22Rv1 (cell line): Measurements from ENCODE around the gene TBX15.

ENCODE experiments used
- ZFX ChIP-seq: fragments of 450-650 bp; IDR thresholded peaks from 2 replicates; pipeline ENCODE4 v1.6.1; 2017; ENCODE audit warnings: antibody characterized with exemption, borderline replicate concordance
- TF ChIP-seq, protein P1 (sequence below): fragments of 450-650 bp; IDR thresholded peaks from 2 replicates; pipeline ENCODE4 v1.5.1; 2017; ENCODE audit warnings: mild to moderate bottlenecking

DNA sequence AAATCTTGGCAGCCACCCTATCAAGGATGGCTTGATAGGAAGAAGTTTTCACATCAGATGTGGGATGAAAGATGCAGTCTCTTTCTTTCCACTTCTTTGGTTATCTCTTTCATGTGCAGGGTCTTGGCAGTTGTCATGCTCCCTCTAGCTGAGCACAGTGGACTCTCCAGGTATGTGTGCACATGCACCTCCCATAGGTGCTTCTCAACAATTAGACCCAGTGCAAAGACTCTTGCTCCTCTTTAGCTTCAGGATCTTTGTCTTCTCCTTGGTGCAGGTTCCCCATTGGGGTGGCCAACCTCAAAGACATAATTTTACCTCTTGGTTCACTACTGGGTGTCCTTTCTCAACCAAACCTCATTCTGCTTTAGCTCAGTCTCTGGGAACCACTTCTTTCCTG lies 80.7 kb downstream of the TBX15 start:
- TF ChIP-seq, protein P1, sequence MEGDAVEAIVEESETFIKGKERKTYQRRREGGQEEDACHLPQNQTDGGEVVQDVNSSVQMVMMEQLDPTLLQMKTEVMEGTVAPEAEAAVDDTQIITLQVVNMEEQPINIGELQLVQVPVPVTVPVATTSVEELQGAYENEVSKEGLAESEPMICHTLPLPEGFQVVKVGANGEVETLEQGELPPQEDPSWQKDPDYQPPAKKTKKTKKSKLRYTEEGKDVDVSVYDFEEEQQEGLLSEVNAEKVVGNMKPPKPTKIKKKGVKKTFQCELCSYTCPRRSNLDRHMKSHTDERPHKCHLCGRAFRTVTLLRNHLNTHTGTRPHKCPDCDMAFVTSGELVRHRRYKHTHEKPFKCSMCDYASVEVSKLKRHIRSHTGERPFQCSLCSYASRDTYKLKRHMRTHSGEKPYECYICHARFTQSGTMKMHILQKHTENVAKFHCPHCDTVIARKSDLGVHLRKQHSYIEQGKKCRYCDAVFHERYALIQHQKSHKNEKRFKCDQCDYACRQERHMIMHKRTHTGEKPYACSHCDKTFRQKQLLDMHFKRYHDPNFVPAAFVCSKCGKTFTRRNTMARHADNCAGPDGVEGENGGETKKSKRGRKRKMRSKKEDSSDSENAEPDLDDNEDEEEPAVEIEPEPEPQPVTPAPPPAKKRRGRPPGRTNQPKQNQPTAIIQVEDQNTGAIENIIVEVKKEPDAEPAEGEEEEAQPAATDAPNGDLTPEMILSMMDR = no peak
- TF ChIP-seq ZFX = no peak
